Measurements from ENCODE around the gene SPON2. TPM values are rescaled to one million over a fixed set of nuclear protein-coding genes. Genes with fewer than 3 reads are reported as not detected.

Gene SPON2
- total and polyA plus RNA-seq, 9 donors = 40.9 to 87.8 (median 58.5) TPM

GRCh38 chr4:1171311-1172227, 814 bp downstream of the SPON2 start:
- peaks cover 86% of the 10 kb centered on the region for H3K4me1 ChIP-seq (ENCODE audit: control insufficient read depth, insufficient read depth, low read length)
- no peaks in the 10 kb centered on the region for H3K9me3 ChIP-seq (replicated peaks; ENCODE audit: control insufficient read depth, low read depth, low read length)
- H3K27me3 ChIP-seq (ENCODE audit: control insufficient read depth, insufficient read depth, low read length) = peaks cover 43% of the 10 kb centered on the region
- no peak for DNase-seq
- peak overlapping the region; percentile 58 for H3K4me3 ChIP-seq (ENCODE audit: low read length)
- no peak overlapping the region for H3K27ac ChIP-seq (ENCODE audit: low read length)
- H3K36me3 ChIP-seq (ENCODE audit: control insufficient read depth, insufficient read depth, low read length) = peaks cover 11% of the 10 kb centered on the region
- WGBS (ENCODE audit: insufficient coverage) = 5% methylated on average over 84 of the region's 88 CpGs

DNA sequence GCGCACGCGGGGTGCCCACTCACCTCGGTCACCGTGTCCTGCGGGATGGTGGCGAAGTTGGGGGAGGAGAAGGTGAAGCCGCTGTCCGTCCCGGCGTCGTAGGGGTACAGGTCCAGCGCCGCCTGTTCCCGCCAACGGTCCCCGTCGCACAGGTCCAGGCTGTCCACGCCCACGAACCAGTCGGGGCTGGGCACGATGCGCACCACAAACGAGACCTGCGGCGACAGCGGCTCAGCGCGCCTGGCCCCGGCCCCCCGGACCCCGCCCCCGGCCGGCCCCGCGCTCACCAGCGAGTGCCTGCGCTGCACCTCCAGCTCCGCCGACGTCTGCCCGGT, 1.4 kb downstream of the SPON2 start:
- Histone ChIP-seq H3K9me3 (replicated peaks; ENCODE audit: control insufficient read depth, low read depth, low read length) (no peaks in the 10 kb centered on the region), H3K4me1 (ENCODE audit: control insufficient read depth, insufficient read depth, low read length) (peaks cover 85% of the 10 kb centered on the region), H3K36me3 (ENCODE audit: control insufficient read depth, insufficient read depth, low read length) (peaks cover 11% of the 10 kb centered on the region), H3K4me3 (ENCODE audit: low read length) (peak overlapping the region; percentile 58), H3K27me3 (ENCODE audit: control insufficient read depth, insufficient read depth, low read length) (peaks cover 43% of the 10 kb centered on the region), H3K27ac (ENCODE audit: low read length) (no peak overlapping the region)
- WGBS (ENCODE audit: insufficient coverage) = 18% methylated on average over 42 of the region's 42 CpGs
- no peak for DNase-seq

DNA sequence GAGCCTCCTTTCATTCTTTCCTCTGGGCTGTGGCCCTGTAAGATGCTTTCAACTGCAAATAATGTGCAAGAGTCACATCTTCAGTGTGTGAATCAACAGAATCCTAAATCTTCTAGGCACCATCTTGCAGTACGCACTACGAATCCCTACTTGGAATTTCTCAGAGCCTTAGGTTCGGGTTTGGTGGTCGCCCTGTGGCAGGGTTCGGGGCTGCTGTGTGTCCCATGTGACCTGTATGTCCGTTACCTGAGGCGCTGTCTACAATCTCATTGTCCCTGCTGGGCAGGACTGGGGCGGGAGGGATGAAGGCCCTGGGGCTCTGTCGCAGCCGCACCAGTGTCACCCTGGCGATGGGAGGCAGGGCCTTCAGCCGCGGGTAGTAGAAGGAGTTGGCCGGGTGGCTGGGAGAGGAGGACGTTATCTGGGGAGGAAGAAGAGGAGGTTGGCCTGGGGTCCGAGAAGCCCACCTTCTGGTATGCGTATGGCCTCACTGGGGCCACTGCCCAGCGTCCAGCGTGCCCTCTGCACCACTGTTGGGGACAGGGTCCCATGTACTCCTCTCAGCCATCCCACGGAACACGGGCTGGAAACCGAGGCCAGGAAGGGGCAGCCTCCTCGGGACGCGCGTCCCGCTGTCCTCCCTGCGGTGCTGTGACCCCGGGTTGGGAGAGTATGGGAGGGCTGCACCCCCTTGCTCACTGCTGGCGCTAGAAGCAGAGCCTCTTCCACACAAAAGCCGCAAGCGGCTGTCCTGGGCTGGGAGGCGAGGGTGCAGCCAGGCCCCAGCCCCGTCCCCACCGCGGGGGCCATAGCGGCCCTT, 2.0 kb downstream of the SPON2 start:
- Histone ChIP-seq H3K9me3 (replicated peaks; ENCODE audit: control insufficient read depth, low read depth, low read length) (no peaks in the 10 kb centered on the region), H3K4me3 (ENCODE audit: low read length) (peak overlapping the region; percentile 17), H3K27me3 (ENCODE audit: control insufficient read depth, insufficient read depth, low read length) (peaks cover 43% of the 10 kb centered on the region), H3K27ac (ENCODE audit: low read length) (no peak overlapping the region), H3K4me1 (ENCODE audit: control insufficient read depth, insufficient read depth, low read length) (peaks cover 80% of the 10 kb centered on the region), H3K36me3 (ENCODE audit: control insufficient read depth, insufficient read depth, low read length) (peaks cover 11% of the 10 kb centered on the region)
- DNase-seq = no peak
- 79% methylated on average over 31 of the region's 37 CpGs for WGBS (ENCODE audit: insufficient coverage)

DNA sequence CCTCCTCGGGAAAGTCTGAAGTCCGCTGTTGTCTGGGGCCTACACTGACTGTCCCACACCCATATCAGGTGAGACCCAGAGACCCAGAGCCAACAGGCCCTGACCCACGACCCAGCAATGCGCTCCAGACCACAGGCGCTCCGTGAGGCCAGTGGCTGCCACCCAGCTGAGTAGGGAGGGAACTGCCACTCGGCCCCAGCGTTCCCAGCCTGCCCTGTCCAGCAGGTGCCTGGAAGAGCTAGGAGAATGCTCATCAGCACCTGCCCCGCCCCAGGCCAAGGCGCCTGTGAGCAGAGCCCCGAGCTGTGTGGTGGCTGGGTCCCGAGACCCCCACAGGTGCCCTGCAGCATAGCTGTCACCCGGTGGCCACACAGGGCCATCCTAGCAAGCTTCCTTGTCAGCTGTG, 2.7 kb downstream of the SPON2 start:
- Histone ChIP-seq H3K9me3 (replicated peaks; ENCODE audit: control insufficient read depth, low read depth, low read length) (no peaks in the 10 kb centered on the region), H3K27me3 (ENCODE audit: control insufficient read depth, insufficient read depth, low read length) (peaks cover 43% of the 10 kb centered on the region), H3K27ac (ENCODE audit: low read length) (no peak overlapping the region), H3K4me3 (ENCODE audit: low read length) (no peak overlapping the region), H3K4me1 (ENCODE audit: control insufficient read depth, insufficient read depth, low read length) (peaks cover 73% of the 10 kb centered on the region), H3K36me3 (ENCODE audit: control insufficient read depth, insufficient read depth, low read length) (peaks cover 11% of the 10 kb centered on the region)
- 85% methylated on average over 9 of the region's 13 CpGs for WGBS (ENCODE audit: insufficient coverage)
- DNase-seq = no peak

DNA sequence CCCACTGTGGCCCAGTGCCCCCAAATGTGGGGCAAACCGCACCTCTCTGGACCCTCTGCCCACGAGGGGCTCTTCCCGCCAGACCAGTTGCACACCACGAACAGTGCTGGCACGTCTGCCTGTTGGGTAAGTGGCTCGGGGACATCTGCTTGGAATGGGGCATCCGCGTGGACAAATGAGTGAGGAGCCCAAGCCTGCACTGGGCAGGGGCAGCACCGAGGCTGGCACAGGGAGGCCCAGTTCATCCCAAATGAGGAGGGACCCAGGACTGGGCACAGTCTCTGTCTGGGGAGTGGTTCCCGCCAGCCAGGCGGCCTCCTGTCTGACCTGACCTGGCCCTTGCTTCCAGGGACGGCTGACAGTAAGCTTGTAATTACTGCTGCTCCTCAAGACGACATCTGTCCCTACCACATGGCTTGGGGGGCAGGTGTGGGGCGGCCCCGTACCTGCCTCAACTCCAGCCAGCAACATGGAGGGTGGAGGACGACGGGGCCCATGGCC, 3.2 kb downstream of the SPON2 start:
- DNase-seq = no peak
- WGBS (ENCODE audit: insufficient coverage) = 82% methylated on average over 15 of the region's 17 CpGs
- H3K27me3 ChIP-seq (ENCODE audit: control insufficient read depth, insufficient read depth, low read length) = peaks cover 43% of the 10 kb centered on the region

DNA sequence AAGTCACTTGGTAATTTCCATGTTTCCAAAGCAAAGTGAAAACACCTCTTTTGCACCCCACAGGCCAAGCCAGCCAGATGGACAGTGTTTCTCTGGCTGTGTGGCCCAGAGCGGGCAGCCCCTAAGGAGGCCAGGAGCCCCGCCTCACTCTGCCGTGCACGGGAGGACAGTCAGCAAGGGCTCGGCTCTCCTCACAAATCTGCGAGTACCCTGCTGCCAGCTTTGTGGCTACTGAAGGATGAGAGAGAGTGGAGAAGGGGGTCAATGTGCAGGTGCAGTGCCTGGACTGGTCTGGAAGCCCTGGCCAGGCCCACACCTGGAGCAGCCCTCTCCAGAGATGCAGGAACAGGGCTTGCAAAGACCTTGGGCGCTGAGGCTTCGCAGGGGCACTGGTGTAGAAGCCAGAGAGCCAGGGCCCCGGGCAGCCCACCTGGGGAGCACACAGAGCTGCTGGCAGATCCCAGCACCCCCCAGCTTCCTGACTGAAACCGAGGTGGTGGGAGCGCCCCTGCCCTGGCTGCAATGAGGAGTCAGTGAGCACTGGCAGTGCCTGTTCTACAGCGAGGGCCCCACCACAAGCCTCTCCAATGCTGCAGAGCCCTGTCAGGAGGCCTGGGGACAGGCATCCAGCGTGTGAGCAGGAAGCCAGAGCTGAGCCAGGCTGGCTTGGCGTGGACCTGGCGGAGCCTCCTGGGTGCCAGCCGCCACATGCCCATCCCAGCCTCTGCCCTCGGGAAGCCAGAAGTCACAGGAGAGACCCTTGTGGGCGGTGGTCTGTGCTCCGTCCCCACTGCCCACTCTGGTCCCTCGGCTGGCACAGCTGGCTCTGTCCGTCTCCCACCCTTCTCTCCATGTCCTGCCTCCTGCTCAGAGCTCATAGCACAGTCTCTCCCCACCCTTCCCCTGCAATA, 3.9 kb downstream of the SPON2 start:
- H3K27me3 ChIP-seq (ENCODE audit: control insufficient read depth, insufficient read depth, low read length) = peaks cover 43% of the 10 kb centered on the region
- H3K36me3 ChIP-seq (ENCODE audit: control insufficient read depth, insufficient read depth, low read length) = peaks cover 11% of the 10 kb centered on the region
- H3K9me3 ChIP-seq (replicated peaks; ENCODE audit: control insufficient read depth, low read depth, low read length) = no peaks in the 10 kb centered on the region
- no peak for DNase-seq
- H3K27ac ChIP-seq (ENCODE audit: low read length) = no peak overlapping the region
- no peak overlapping the region for H3K4me3 ChIP-seq (ENCODE audit: low read length)
- WGBS (ENCODE audit: insufficient coverage) = 66% methylated on average over 21 of the region's 21 CpGs
- H3K4me1 ChIP-seq (ENCODE audit: control insufficient read depth, insufficient read depth, low read length) = peaks cover 63% of the 10 kb centered on the region

More for the DNA sequence above, 3.2 kb downstream of the SPON2 start:
- H3K4me3 ChIP-seq (ENCODE audit: low read length) = no peak overlapping the region
- H3K9me3 ChIP-seq (replicated peaks; ENCODE audit: control insufficient read depth, low read depth, low read length) = no peaks in the 10 kb centered on the region
- H3K36me3 ChIP-seq (ENCODE audit: control insufficient read depth, insufficient read depth, low read length) = peaks cover 11% of the 10 kb centered on the region
- H3K4me1 ChIP-seq (ENCODE audit: control insufficient read depth, insufficient read depth, low read length) = peaks cover 71% of the 10 kb centered on the region
- no peak overlapping the region for H3K27ac ChIP-seq (ENCODE audit: low read length)

GRCh38 chr4:1167244-1167949, 5.0 kb downstream of the SPON2 start:
- 5% methylated on average over 51 of the region's 51 CpGs for WGBS (ENCODE audit: insufficient coverage)
- peaks cover 54% of the 10 kb centered on the region for H3K4me1 ChIP-seq (ENCODE audit: control insufficient read depth, insufficient read depth, low read length)
- no peak overlapping the region for H3K27ac ChIP-seq (ENCODE audit: low read length)
- no peaks in the 10 kb centered on the region for H3K9me3 ChIP-seq (replicated peaks; ENCODE audit: control insufficient read depth, low read depth, low read length)
- H3K36me3 ChIP-seq (ENCODE audit: control insufficient read depth, insufficient read depth, low read length) = peaks cover 11% of the 10 kb centered on the region
- peaks cover 35% of the 10 kb centered on the region for H3K27me3 ChIP-seq (ENCODE audit: control insufficient read depth, insufficient read depth, low read length)
- H3K4me3 ChIP-seq (ENCODE audit: low read length) = peak overlapping the region; percentile 57
- DNase-seq = peak; percentile 87

DNA sequence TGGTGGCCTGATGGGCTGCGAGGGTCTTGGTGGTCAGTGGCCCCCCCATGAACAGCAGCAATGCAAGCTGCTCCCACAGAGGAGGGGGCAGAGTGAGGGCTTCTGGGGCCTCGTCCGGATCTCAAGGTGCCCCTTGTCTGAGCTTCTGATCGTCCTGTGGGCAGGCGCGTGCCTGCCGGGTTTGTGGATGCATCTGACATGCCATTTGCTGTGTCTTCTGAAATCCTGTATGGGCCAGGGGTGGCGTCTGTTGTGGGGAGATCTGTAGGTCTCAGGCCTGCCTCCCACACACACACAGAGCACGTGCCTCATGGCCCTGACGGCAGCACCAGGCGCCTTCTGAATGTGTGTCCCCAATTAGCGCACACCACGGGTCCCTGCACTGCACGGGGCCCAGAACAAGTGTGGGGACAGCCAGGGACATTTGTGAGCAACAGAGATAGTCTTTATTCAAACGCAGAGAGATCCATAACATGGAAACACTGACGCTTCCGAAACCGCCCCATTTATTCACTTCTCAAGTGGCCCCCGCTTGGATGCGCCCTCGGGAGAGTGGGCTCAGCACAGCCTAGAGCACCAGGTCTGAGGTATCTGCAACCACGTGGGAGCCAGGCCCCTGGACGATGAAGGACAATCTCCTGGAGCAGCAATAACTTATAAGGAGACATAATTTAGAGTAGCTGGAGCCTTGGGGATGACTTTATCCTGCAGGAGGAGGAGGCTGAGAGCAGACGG, 5.7 kb downstream of the SPON2 start:
- H3K4me3 ChIP-seq (ENCODE audit: low read length) = no peak overlapping the region
- 48% methylated on average over 9 of the region's 24 CpGs for WGBS (ENCODE audit: insufficient coverage)

More for the DNA sequence above, 5.7 kb downstream of the SPON2 start:
- peaks cover 11% of the 10 kb centered on the region for H3K36me3 ChIP-seq (ENCODE audit: control insufficient read depth, insufficient read depth, low read length)
- peaks cover 28% of the 10 kb centered on the region for H3K27me3 ChIP-seq (ENCODE audit: control insufficient read depth, insufficient read depth, low read length)
- no peak for DNase-seq
- no peak overlapping the region for H3K27ac ChIP-seq (ENCODE audit: low read length)
- H3K9me3 ChIP-seq (replicated peaks; ENCODE audit: control insufficient read depth, low read depth, low read length) = no peaks in the 10 kb centered on the region
- H3K4me1 ChIP-seq (ENCODE audit: control insufficient read depth, insufficient read depth, low read length) = peaks cover 46% of the 10 kb centered on the region
